Fibroblast of skin of back (primary cell): ENCODE data around the gene CYP19A1.

Source experiments
- DNase-seq: peaks from one replicate; pipeline ENCODE4 v3.0.0-alpha.2; 2013

CYP19A1 gene

GRCh38 chr15:51180011-51180410, 158.4 kb downstream of the CYP19A1 start:
- DNase-seq, result no peak

- DNase-seq, result peak; percentile 61
Observed at GRCh38 chr15:51172193-51172592, 166.2 kb downstream of the CYP19A1 start.

- DNase-seq, result no peak
Observed at GRCh38 chr15:51171634-51171932, 166.8 kb downstream of the CYP19A1 start.

GRCh38 chr15:51170882-51171633, 167.3 kb downstream of the CYP19A1 start:
- no peak for DNase-seq

GRCh38 chr15:51168700-51169099, 169.7 kb downstream of the CYP19A1 start:
- peak; percentile 8 for DNase-seq

- DNase-seq, result no peak
Observed at GRCh38 chr15:51163843-51164242, 174.6 kb downstream of the CYP19A1 start.

GRCh38 chr15:51162865-51163762, 175.3 kb downstream of the CYP19A1 start:
- peak; percentile 67 for DNase-seq

- DNase-seq, result peak; percentile 49
Observed at GRCh38 chr15:51161491-51162220, 176.7 kb downstream of the CYP19A1 start.

GRCh38 chr15:51160484-51160883, 177.9 kb downstream of the CYP19A1 start:
- DNase-seq, result no peak
